ENCODE results near the gene TTBK1. TPM values are rescaled to one million over a fixed set of nuclear protein-coding genes. Genes with fewer than 3 reads are reported as not detected.

Gene TTBK1
- total RNA-seq, 1 experiment from 2014 or later: not detected

DNA sequence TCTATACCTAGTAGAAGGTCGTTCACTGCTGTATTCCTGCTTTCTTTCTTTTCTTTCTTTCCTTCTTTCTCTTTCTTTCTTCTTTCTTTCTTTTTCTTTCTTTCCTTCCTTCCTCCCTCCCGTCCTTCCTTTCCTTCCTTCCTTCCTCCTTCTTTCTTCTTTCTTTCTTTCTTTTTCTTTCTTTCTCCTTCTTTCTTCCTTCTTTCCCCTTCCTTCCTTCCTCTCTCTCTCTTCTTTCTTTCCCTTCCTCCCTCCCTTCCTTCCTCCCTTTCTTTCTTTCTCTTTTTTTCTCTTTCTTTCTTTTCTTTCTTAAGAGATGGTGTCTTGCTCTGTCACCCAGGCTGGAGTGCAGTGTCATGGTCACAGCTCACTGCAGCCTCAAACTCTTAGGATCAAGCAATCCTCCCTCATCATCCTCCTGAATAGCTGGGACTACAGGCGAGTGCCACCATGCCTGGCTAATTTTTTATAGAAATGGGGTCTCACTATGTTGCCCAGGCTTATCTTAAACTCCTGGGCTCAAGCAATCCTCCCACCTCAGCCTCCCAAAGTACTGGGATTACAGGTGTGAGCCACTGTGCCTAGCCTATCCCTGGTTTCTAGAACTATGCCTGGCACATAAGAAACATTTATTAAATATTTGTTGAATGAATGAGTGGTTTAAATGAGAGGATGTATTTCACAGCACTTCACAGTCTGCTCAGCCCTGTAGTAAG, 11.4 kb upstream of the TTBK1 start:
- DNase-seq (ENCODE audit: low spot score): no peak
- Histone ChIP-seq H3K27ac (ENCODE audit: low read depth, low read length, poor library complexity, severe bottlenecking) (no peak overlapping the region), H3K36me3 (ENCODE audit: insufficient read depth, low read length, poor library complexity, severe bottlenecking) (no peaks in the 10 kb centered on the region), H3K27me3 (replicated peaks; ENCODE audit: insufficient read depth, low read depth, low read length, poor library complexity) (peaks cover 8% of the 10 kb centered on the region), H3K4me3 (ENCODE audit: low read depth, low read length, poor library complexity, severe bottlenecking) (no peak overlapping the region), H3K9me3 (ENCODE audit: low read depth, low read length, poor library complexity, severe bottlenecking) (no peaks in the 10 kb centered on the region), H3K4me1 (ENCODE audit: insufficient read depth, low read length, poor library complexity, severe bottlenecking) (no peaks in the 10 kb centered on the region)
- intact Hi-C loops (cut with micrococcal nuclease; ENCODE audit: unreplicated experiment): no loop called here
- no TSS peak for BruUV-seq (replicated peaks)
- TF ChIP-seq, protein P1, sequence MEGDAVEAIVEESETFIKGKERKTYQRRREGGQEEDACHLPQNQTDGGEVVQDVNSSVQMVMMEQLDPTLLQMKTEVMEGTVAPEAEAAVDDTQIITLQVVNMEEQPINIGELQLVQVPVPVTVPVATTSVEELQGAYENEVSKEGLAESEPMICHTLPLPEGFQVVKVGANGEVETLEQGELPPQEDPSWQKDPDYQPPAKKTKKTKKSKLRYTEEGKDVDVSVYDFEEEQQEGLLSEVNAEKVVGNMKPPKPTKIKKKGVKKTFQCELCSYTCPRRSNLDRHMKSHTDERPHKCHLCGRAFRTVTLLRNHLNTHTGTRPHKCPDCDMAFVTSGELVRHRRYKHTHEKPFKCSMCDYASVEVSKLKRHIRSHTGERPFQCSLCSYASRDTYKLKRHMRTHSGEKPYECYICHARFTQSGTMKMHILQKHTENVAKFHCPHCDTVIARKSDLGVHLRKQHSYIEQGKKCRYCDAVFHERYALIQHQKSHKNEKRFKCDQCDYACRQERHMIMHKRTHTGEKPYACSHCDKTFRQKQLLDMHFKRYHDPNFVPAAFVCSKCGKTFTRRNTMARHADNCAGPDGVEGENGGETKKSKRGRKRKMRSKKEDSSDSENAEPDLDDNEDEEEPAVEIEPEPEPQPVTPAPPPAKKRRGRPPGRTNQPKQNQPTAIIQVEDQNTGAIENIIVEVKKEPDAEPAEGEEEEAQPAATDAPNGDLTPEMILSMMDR (conservative IDR thresholded peaks at IDR 0.05; ENCODE audit: low read depth, low read length): no peak
- TF ChIP-seq EZH2 (IDR thresholded peaks at IDR 0.05; ENCODE audit: borderline replicate concordance, low read depth, low read length, poor library complexity, severe bottlenecking): no peak
- POLR2A ChIA-PET (ENCODE audit: low non-redundant PET): no interaction called here
- CTCF ChIA-PET: no interaction called here

DNA sequence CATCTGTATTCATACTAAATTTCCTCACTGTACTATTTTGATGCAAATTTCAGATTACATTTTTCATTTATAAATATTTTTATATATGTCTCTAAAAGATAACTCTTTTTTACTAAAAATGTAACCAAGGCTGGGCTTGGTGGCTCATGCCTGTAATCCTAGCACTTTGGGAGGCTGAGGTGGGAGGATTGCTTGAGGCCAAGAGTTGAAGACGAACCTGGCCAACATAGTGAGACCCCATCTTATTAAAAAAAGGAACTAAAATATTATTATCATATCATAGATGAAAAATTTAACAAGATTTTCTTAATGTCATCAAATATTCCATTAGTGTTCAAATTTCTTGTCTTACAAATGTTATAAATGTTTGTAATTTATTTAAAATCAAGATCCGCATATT, 7.4 kb upstream of the TTBK1 start:
- ChIA-PET CTCF (no interaction called here), POLR2A (ENCODE audit: low non-redundant PET) (no interaction called here)
- BruUV-seq (replicated peaks): no TSS peak
- peaks cover 20% of the 10 kb centered on the region for H3K27me3 ChIP-seq (replicated peaks; ENCODE audit: insufficient read depth, low read depth, low read length, poor library complexity)
- H3K27ac ChIP-seq (ENCODE audit: low read depth, low read length, poor library complexity, severe bottlenecking): no peak overlapping the region
- H3K36me3 ChIP-seq (ENCODE audit: insufficient read depth, low read length, poor library complexity, severe bottlenecking): no peaks in the 10 kb centered on the region
- DNase-seq (ENCODE audit: low spot score): no peak
- no peaks in the 10 kb centered on the region for H3K4me1 ChIP-seq (ENCODE audit: insufficient read depth, low read length, poor library complexity, severe bottlenecking)
- H3K9me3 ChIP-seq (ENCODE audit: low read depth, low read length, poor library complexity, severe bottlenecking): peaks cover 3% of the 10 kb centered on the region
- intact Hi-C loops (cut with micrococcal nuclease; ENCODE audit: unreplicated experiment): no loop called here
- no peak overlapping the region for H3K4me3 ChIP-seq (ENCODE audit: low read depth, low read length, poor library complexity, severe bottlenecking)
- TF ChIP-seq, protein P1 (conservative IDR thresholded peaks at IDR 0.05; ENCODE audit: low read depth, low read length): no peak
- TF ChIP-seq EZH2 (IDR thresholded peaks at IDR 0.05; ENCODE audit: borderline replicate concordance, low read depth, low read length, poor library complexity, severe bottlenecking): no peak

DNA sequence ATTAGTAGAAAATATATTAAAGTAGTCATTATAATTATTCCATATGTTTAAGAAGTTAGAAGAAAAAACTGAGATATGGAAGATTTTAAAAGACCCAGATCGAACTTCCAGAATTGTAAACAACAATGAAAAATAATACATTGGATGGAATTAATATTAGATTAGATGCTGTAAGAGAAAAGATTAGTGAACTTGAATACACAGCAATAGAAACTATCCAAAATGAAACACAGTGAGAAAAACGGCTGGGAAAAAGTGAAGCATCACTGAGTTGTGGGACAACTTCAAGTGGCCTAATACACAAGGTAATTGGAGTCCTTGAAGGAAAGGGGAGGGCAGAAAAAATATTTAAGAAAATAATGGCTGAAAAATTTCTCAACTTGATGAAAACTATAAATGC, 4.2 kb upstream of the TTBK1 start:
- intact Hi-C loops (cut with micrococcal nuclease; ENCODE audit: unreplicated experiment): no loop called here
- TF ChIP-seq, protein P1 (conservative IDR thresholded peaks at IDR 0.05; ENCODE audit: low read depth, low read length): no peak
- no peak for TF ChIP-seq EZH2 (IDR thresholded peaks at IDR 0.05; ENCODE audit: borderline replicate concordance, low read depth, low read length, poor library complexity, severe bottlenecking)
- DNase-seq (ENCODE audit: low spot score): no peak
- H3K9me3 ChIP-seq (ENCODE audit: low read depth, low read length, poor library complexity, severe bottlenecking): peaks cover 3% of the 10 kb centered on the region
- H3K4me1 ChIP-seq (ENCODE audit: insufficient read depth, low read length, poor library complexity, severe bottlenecking): no peaks in the 10 kb centered on the region
- H3K27ac ChIP-seq (ENCODE audit: low read depth, low read length, poor library complexity, severe bottlenecking): no peak overlapping the region
- BruUV-seq (replicated peaks): no TSS peak
- ChIA-PET CTCF (interaction anchor here (1.6 kb wide), 1 partner anchor 10 kb away, joined by 6 read pairs; the partner anchor contains the start of gene DNPH1), POLR2A (ENCODE audit: low non-redundant PET) (interaction anchor here (0.7 kb wide), 2 partner anchors 18 to 396 kb away, joined by 6 to 7 read pairs; no protein-coding TSS in a partner anchor)
- H3K27me3 ChIP-seq (replicated peaks; ENCODE audit: insufficient read depth, low read depth, low read length, poor library complexity): peaks cover 52% of the 10 kb centered on the region
- H3K36me3 ChIP-seq (ENCODE audit: insufficient read depth, low read length, poor library complexity, severe bottlenecking): no peaks in the 10 kb centered on the region
- H3K4me3 ChIP-seq (ENCODE audit: low read depth, low read length, poor library complexity, severe bottlenecking): no peak overlapping the region

Measured in A673 (cell line).